Measurements from ENCODE around the gene CES2. TPM values are rescaled to one million over a fixed set of nuclear protein-coding genes. Genes with fewer than 3 reads are reported as not detected.
A peak's percentile ranks its signal among the peaks of the same experiment; 100 is the strongest.
"Not testable (repeated sequence)": the region's sequence is repeated elsewhere in the genome, so short reads cannot be mapped to it uniquely, and the experiment has no call there.

Gene CES2
- polyA plus RNA-seq, 12 donors = 22.3 to 46.3 (median 29.1) TPM; not detected in 1

DNA sequence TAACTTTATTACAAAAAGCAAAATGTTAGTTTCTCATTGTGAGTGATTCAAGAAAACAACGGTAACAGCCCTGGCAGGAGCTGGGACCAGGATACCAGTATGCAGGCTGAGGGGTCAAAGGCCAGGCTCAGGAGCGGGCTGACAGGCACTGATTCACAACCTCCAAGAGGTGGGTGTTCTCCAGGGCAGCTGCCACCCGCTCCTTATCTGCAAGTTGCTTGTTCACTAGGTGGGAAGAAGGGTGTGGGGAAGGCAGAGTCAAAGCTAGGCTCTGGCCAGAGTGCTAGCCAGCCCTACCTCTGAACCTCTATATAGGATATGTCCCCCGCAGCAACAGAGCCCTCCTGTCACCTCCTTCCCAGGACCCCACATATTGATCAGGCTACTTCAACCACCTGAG, 3.2 kb upstream of the CES2 start:
- DNase-seq = no peak

DNA sequence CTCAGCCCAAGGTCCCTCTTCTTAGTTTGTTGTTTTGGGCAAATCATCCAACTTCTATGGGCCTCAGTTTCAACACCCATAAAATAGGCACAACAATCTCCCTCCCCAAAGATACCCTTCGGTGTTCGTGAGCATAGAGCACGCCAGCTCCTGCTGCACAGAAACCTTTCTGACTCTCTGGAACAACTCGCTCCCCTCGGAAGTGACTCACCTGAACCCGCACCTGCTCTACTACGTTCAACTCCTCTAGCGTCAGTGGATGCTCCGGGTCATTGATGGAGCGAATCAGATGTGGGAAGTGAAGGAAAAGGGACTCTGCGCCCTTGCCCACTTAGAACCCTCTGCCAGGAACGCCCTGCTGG, 1.6 kb upstream of the CES2 start:
- no peak for DNase-seq

DNA sequence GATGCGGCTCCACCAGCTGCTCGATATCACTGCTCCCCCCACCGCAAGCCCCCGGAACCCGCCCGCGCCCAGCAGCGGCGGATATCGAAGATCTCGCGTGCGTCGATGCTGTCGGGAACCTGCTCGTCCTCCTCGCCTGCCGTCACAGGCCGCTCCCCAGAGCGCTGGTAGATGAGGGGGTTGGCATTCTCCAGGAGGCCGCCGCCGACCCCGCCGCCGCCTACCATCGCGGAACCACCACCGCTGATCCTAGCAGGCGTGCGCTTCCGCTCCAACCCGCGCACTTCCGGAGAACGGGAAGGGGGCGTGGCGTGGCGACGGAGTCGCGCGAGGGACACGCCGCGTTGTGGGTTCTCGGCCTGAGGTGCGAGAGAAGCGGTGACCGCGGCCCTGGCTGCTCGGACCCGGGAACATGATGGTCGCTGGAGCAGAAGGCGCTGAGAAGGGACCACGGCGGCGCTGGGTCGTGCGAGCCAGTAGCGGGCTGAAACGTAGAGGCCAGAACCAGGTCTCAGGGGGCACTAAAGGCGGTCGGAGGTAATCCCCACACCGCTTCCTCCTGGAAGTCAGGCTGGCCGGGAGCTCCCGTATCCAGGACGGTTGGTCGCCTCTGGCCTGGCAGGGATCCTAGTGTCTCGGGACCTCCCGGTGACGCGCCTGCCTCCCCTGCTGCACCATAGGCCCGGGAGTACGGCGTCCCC, 1.0 kb upstream of the CES2 start, which contains the start of gene CIAO2B:
Gene CIAO2B (minus strand): TSS at position 265 of the 701 bp plus-strand sequence. CDS start 38 bp downstream, at position 227.
- peak; percentile 95 for DNase-seq

DNA sequence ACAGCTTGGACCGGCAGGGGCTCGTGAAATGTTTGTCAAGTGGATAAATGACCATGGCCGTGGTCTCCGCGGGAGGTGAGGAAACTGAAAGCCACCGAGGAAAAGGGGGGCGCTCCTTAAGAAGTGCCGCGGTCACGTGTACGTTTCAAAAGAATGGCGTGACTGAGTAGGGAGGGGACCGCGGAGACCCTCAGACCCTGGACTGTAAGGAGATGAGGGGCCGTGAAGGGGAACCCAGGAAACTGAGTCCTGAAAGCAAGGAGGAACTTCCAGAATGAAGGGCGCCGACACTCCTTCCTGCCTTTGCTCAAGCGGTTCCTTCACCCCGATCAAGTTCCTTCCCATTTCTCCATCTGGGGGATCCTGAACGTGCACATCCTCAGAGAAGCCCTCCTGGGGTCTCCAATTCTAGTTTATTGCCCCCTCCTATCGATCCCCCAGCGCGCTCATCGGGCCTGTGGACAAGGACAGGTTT, 440 bp upstream of the CES2 start:
- not testable (repeated sequence) for DNase-seq

DNA sequence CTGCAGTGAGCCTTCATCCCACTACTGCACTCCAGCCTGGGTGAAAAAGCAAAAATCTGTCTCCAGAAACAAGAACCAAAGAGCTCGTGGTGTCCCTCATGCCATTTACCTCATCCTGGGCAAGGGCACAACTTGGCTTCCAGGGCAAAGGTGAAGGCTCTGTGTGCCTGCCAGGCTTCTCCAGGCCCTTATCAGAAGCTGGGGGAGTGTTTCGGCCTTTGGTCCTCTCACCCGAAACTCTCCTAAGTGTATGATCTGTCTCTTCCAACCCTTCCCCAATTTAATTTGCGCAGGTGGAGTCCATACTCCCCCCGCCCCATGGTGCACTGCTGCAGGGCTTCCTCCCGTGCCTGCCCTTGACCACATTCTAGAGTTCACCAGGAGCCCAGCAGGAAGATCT, 1.1 kb downstream of the CES2 start:
- DNase-seq = no peak

DNA sequence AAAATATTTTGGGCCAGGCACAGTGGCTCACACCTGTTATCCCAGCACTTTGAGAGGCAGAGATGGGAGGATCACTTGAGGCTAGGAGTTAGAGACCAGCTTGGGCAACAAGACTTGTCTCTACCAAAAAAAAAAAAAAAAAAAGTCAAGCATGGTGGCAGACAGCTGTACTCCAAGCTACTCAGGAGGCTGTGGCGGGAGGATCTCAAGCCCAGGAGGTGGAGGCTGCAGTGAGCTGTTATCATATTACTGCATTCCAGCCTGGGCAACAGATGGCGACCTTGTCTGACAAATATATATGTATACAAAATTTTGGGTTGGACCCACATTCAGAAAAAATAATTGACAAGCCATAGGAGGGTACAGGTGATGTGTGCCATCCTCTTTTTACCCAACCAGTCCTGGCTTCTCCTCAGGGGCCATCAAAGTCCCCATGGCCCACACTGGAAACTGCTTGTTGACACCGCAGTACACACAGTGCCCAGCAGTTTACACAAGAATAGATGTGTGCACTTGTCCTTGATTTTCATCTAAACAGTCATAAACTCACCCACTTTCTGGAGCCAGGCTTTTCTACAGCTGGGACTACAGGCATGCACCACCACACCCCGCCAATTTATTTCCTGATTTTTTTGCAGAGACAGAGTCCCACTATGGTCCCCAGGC, 1.7 kb downstream of the CES2 start:
- DNase-seq = no peak

DNA sequence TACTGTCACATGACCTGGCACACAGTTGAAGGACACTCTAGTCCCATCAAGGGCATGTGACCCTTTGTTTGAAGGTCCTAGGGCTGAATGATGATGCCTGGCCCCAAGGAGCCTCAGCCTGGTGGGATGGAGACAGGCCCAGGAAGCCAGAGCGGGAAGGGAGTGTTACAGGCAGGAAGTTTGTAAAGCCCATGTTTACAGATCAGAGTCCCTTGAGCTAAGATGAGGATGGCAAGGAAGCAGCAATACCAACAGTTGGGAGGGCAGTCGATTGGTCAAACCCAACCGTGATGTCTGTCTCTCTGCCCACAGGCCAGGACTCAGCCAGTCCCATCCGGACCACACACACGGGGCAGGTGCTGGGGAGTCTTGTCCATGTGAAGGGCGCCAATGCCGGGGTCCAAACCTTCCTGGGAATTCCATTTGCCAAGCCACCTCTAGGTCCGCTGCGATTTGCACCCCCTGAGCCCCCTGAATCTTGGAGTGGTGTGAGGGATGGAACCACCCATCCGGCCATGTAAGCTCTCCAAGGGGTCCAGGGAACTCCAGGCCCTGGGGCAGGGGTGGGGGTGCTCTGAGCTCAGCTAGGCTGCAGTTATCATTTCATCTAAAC, 2.5 kb downstream of the CES2 start:
- DNase-seq = no peak

DNA sequence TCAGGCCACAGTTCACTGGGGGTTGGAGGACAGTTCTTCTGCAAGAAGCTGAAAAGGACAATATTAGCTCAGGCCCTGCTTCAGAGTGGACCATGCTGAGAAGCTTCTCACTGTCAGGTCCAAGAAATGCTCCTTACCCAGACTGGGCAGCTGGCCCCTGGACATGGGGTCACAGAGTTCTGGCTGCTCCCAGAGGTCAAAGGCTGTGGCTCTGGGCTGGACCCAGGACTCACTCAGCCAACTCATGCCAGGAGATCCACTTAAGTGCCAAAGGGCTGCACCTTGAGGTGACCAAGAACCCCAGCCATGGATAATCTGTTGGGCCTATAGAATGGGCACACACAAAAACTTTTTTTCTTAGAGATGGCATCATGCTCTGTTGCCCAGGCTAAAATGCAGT, 4.0 kb downstream of the CES2 start:
- no peak for DNase-seq

DNA sequence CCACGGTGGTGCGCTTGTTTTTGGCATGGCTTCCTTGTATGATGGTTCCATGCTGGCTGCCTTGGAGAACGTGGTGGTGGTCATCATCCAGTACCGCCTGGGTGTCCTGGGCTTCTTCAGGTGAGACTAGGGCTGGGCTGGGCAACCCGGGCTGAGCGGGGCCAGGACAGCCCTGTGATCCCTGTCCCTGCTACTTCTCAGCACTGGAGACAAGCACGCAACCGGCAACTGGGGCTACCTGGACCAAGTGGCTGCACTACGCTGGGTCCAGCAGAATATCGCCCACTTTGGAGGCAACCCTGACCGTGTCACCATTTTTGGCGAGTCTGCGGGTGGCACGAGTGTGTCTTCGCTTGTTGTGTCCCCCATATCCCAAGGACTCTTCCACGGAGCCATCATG, 4.9 kb downstream of the CES2 start:
- no peak for DNase-seq

DNA sequence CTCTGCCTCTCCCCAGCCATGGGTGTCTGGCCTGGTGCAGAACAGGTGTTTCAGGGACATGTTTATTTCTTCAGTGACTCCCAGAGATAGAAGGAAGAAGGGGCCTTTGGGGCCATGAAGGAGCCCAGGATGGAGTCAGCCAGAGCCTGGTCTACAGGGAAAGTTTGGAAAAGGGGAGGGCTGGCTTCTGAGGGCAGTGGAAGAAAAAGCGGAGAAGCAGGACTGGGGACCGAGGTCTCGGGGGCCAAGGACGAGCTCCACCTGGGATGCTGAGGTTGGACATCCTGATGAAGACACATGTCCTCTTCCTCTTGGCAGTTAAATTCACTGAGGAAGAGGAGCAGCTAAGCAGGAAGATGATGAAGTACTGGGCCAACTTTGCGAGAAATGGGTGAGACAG, 7.7 kb downstream of the CES2 start:
- no peak for DNase-seq

DNA sequence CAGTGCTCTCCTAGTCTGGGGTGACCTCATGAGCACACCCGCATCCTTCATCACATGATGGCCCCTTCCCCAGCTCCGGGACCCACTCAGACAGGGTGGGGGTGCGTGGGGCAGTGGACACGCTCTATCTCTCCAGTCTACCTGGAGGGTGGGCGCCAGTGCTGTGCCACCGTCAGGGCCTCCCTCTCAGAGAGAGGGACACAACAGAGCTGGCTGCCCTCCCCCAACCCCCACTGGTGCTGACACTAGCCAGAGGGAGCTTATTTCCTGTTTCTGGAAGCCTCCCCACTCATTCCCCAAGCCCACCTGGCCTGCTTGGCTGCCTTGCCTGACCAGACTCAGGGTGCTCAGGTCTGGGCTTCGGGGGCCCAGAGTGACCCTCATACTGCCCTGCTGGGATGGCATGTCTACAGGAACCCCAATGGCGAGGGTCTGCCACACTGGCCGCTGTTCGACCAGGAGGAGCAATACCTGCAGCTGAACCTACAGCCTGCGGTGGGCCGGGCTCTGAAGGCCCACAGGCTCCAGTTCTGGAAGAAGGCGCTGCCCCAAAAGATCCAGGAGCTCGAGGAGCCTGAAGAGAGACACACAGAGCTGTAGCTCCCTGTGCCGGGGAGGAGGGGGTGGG, 8.2 kb downstream of the CES2 start:
- DNase-seq = no peak

DNA sequence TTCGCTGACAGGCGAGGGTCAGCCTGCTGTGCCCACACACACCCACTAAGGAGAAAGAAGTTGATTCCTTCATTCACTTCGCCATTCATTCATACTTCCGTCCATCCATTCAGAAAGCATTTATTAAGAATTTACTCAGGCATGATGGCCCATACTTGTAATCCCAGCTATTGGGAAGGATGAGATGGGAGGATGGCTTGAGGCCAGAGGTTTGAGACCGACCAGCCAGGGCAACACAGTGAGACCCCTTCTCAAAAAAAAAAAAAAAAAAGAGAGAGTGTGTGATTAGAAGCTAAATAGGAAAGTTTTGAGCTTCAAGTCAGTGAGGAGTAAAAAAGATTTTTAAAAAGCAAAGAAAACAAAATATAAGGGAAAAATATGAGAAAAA, 8.7 kb downstream of the CES2 start:
- no peak for DNase-seq

DNA sequence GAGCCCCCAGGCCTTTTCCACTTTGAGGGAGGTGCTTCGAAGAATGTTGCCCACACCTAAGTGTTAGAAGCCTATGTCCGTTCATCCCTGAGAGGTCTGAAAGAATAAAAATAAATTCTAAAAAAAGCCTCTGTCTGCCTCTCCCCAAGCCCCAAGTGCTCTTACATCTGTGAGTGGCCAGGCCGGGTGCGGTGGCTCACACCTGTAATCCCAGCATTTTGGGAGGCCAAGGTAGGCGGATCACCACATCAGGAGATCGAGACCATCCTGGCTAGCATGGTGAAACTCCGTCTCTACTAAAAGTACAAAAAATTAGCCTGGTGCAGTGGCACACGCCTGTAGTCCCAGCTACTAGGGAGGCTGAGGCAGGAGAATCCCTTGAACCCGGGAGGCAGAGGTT, 9.7 kb downstream of the CES2 start:
- DNase-seq = not testable (repeated sequence)

DNA sequence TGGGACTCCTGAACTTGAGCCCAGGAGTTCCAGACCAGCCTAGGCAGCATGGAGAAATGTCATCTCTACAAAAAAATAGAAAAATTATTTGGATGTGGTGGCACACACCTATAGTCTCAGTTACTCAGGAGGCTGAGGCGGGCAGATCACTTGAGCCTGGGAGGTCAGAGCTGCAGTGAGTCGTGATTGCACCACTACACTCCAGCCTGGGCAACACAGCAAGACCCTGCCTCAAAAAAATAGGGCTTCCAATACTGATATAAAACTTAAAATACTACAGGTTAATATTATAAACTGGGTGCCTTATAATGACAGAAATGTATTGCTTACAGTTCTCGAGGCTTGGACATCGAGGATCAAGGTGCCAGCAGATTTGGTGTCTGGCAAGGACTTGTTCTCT, 10.6 kb downstream of the CES2 start:
- no peak for DNase-seq

DNA sequence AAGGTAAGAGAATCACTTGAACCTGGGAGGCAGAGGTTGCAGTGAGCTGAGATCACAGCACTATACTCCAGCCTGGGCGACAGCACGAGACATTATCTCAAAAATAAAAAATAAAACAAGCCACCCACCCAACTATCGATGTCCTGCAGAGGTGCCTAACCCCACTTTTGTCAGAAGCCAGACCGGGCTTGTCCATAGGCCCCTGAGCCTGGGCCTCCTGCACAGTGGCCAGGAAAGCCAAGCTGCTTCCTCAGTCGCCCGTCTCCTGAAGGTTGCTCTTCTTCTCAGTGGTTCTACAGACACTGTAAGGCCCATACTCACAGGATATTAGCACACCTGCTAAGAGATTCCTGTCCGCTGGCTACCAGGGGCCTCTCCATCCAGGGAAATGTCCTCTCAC, 11.2 kb downstream of the CES2 start:
- no peak for DNase-seq

DNA sequence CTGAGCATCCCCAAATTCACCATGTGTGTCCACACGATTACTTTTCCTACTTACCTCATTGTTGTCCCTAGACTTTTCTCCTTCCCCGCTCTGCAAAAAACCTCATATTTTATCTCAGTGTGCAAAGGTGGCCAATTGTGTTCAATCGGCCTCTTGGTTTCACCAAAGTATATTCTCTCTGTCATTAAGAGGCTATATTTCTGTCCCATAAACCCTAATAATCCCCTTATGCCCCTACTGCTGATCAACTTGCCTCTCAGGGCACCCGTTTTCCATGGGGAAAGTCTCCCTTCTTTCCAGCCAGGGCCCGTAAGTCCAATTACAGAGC, 11.6 kb downstream of the CES2 start:
- no peak for DNase-seq

DNA sequence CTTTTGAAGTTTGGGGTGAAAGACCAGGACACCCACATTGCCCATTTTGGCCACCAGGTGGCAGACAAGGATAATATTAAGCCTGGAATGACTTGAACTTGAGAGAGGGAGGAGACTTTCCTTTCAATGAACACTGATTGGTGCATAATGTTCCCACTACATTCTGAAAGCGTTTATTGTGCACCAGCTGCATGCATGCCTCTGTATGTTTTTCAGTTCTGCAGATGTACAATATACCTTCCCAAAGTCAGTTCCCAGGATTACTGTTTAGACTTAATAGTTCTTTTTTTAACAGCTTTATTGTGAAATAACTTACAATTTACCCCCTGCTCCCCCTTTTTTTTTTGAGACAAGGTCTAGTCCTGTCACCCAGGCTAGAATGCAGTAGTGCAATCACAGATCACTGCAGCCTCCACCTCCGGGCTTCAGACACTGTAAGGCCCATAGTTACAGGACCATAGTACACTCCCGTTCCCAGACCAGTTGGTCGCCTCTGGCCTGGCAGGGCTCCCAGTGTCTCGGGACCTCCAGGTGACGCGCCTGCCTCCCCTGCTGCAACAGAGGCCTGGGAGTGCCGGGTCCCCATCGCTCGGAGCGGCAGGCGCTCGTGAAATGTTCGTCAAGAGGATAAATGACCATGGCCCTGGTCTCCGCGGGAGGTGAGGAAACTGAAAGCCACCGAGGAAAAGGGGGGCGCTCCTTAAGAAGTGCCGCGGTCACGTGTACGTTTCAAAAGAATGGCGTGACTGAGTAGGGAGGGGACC, 12.2 kb downstream of the CES2 start:
- DNase-seq = peak; percentile 85

DNA sequence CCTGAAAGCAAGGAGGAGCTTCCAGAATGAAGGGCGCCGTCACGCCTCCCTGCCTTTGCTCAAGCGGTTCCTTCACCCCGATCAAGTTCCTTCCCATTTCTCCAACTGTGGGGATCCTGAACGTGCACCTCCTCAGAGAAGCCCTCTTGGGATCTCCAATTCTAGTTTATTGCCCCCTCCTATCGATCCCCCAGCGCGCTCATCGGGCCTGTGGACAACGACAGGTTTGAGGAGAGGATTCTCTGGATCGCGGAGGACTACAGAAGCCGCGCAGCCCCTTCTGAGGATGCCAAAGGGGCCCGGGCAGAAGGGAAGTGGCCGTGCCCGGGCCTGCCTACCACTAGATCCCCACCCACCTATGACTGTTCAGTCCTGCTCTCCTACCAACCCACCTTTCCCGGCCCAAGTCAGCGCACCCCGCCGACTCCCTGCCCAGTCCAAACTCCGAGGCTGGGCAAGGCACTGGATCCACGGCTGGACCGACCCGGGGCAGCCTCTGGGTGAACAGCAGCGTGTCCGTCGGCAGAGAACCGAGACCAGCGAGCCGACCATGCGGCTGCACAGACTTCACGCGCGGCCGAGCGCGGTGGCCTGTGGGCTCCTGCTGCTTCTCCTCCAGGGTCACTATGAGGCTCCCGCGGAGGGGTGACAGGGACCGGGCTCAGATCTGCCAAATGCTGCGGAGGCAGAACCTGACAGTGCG, 13.0 kb downstream of the CES2 start:
- no peak for DNase-seq

DNA sequence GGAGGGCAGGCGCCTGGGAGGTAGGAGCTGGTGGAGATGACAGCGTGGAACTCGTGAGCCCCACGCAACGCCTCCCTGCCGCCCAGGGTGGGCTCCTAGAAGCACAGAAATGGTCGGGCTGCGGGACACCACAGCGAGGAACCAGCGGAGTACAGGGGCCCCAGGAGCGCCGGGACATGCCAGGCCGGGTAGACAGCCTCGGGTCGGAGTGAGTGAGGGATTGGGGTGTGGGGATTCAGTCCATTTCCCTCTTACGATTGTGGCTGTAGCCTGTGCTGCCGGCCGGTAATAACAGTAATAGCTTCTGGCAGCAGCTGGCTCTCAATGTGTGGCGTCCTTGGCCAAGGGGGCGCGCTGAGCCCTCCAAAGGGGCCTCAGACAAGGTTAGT, 13.5 kb downstream of the CES2 start:
- DNase-seq = no peak

DNA sequence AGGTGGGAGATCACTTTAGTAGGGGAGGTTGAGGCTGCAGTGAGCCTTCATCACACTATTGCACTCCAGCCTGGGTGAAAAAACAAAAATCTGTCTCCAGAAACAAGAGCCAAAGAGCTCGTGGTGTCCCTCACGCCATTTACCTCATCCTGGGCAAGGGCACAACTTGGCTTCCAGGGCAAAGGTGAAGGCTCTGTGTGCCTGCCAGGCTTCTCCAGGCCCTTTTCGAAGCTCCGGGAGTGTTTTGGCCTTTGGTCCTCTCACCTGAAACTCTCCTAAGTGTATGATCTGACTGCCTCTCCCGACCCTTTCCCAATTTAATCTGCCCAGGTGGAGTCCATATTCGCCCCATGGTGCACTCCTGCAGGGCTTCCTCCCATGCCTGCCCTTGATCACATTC, 14.2 kb downstream of the CES2 start:
- DNase-seq = no peak

DNA sequence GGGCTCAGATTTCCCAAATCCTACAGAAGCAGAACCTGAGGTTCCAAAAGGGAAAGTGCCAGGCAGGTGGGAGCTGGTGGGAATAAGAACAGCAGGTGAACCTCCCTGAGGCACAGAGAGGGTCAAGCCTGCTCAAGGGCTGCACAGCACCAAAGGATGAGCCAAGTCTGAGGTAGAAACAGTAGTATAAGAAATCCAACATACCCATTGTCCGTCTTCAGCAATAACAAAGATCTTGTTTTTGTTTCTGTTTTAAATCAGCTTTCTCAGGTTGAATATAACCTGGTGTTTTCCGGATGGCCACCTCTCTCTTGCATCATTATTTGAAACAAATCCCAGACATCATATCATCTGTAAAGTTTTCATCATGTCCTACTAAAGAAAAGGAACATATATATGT, 15.1 kb downstream of the CES2 start:
- DNase-seq = no peak
